ENCODE results near the gene CPOX.

CPOX gene

GRCh38 chr3:98565843-98566242 is 27.6 kb downstream of the CPOX start:
- Histone ChIP-seq H3K4me3 (ENCODE audit: low read depth, low read length) (no peak overlapping the region), H3K9me3 (ENCODE audit: control insufficient read depth, insufficient read depth, low read depth, low read length) (no peaks in the 10 kb centered on the region), H3K27ac (ENCODE audit: extremely low read depth, low read depth, low read length) (no peak overlapping the region), H3K4me1 (ENCODE audit: control insufficient read depth, insufficient read depth, low read length) (no peaks in the 10 kb centered on the region), H3K36me3 (ENCODE audit: control insufficient read depth in 2 of 2, insufficient read depth in 1 of 2, low read length in 2 of 2) (no peaks in the 10 kb centered on the region)
- TF ChIP-seq ZSCAN23 (tag by site-specific recombination; IDR thresholded peaks at IDR 0.05) (no peak), ZBTB7A (tag by site-specific recombination; IDR thresholded peaks at IDR 0.05; ENCODE audit: low read depth) (no peak), ZNF350 (tag by site-specific recombination; IDR thresholded peaks at IDR 0.05) (no peak), ZNF416 (tag by site-specific recombination; IDR thresholded peaks at IDR 0.05) (no peak), SCRT1 (tag by site-specific recombination; IDR thresholded peaks at IDR 0.05; ENCODE audit: borderline replicate concordance) (no peak), ZNF792 (tag by site-specific recombination; IDR thresholded peaks at IDR 0.05) (no peak), ZNF132 (tag by site-specific recombination; IDR thresholded peaks at IDR 0.05; ENCODE audit: borderline replicate concordance) (no peak), ZNF138 (tag by site-specific recombination; IDR thresholded peaks at IDR 0.05; ENCODE audit: borderline replicate concordance) (no peak), ZBTB11 (tag by site-specific recombination; conservative IDR thresholded peaks at IDR 0.05; ENCODE audit: low read depth) (no peak), ZNF48 (tag by site-specific recombination; IDR thresholded peaks at IDR 0.05) (no peak), ZNF629 (tag by site-specific recombination; IDR thresholded peaks at IDR 0.05) (no peak), ZNF18 (tag by site-specific recombination; IDR thresholded peaks at IDR 0.05) (no peak), ZNF214 (tag by site-specific recombination; IDR thresholded peaks at IDR 0.05; ENCODE audit: borderline replicate concordance) (no peak)
- TF ChIP-seq, protein P1, sequence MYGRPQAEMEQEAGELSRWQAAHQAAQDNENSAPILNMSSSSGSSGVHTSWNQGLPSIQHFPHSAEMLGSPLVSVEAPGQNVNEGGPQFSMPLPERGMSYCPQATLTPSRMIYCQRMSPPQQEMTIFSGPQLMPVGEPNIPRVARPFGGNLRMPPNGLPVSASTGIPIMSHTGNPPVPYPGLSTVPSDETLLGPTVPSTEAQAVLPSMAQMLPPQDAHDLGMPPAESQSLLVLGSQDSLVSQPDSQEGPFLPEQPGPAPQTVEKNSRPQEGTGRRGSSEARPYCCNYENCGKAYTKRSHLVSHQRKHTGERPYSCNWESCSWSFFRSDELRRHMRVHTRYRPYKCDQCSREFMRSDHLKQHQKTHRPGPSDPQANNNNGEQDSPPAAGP (tag by site-specific recombination; IDR thresholded peaks at IDR 0.05): no peak
- CTCF ChIA-PET: no interaction called here
- POLR2A ChIA-PET: interaction anchor here (0.6 kb wide), 1 partner anchor 13 kb away, joined by 3 read pairs; no protein-coding TSS in a partner anchor

GRCh38 chr3:98565237-98565643 is 28.2 kb downstream of the CPOX start:
- Histone ChIP-seq H3K9me3 (ENCODE audit: control insufficient read depth, insufficient read depth, low read depth, low read length) (no peaks in the 10 kb centered on the region), H3K4me1 (ENCODE audit: control insufficient read depth, insufficient read depth, low read length) (no peaks in the 10 kb centered on the region), H3K36me3 (ENCODE audit: control insufficient read depth in 2 of 2, insufficient read depth in 1 of 2, low read length in 2 of 2) (no peaks in the 10 kb centered on the region), H3K27ac (ENCODE audit: extremely low read depth, low read depth, low read length) (no peak overlapping the region), H3K4me3 (ENCODE audit: low read depth, low read length) (no peak overlapping the region)
- POLR2A ChIA-PET: no interaction called here
- CTCF ChIA-PET: interaction anchor here (1.2 kb wide), 1 partner anchor 9 kb away, joined by 3 read pairs; no protein-coding TSS in a partner anchor
- TF ChIP-seq, protein P2, sequence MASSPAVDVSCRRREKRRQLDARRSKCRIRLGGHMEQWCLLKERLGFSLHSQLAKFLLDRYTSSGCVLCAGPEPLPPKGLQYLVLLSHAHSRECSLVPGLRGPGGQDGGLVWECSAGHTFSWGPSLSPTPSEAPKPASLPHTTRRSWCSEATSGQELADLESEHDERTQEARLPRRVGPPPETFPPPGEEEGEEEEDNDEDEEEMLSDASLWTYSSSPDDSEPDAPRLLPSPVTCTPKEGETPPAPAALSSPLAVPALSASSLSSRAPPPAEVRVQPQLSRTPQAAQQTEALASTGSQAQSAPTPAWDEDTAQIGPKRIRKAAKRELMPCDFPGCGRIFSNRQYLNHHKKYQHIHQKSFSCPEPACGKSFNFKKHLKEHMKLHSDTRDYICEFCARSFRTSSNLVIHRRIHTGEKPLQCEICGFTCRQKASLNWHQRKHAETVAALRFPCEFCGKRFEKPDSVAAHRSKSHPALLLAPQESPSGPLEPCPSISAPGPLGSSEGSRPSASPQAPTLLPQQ (tag by site-specific recombination; IDR thresholded peaks at IDR 0.05): no peak
- TF ChIP-seq ZNF404 (tag by site-specific recombination; IDR thresholded peaks at IDR 0.05): no peak
- TF ChIP-seq ZNF473 (tag by site-specific recombination; IDR thresholded peaks at IDR 0.05): no peak
- TF ChIP-seq ZNF416 (tag by site-specific recombination; IDR thresholded peaks at IDR 0.05): no peak
- TF ChIP-seq, protein P3, sequence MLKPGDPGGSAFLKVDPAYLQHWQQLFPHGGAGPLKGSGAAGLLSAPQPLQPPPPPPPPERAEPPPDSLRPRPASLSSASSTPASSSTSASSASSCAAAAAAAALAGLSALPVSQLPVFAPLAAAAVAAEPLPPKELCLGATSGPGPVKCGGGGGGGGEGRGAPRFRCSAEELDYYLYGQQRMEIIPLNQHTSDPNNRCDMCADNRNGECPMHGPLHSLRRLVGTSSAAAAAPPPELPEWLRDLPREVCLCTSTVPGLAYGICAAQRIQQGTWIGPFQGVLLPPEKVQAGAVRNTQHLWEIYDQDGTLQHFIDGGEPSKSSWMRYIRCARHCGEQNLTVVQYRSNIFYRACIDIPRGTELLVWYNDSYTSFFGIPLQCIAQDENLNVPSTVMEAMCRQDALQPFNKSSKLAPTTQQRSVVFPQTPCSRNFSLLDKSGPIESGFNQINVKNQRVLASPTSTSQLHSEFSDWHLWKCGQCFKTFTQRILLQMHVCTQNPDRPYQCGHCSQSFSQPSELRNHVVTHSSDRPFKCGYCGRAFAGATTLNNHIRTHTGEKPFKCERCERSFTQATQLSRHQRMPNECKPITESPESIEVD (tag by site-specific recombination; IDR thresholded peaks at IDR 0.05): peak; percentile 92
- TF ChIP-seq ZNF175 (tag by site-specific recombination; IDR thresholded peaks at IDR 0.05): no peak
- peak; percentile 55; the same call in 1 of the 2 replicates for TF ChIP-seq HIC1 (tag by site-specific recombination; IDR thresholded peaks at IDR 0.05)
- TF ChIP-seq ZNF792 (tag by site-specific recombination; IDR thresholded peaks at IDR 0.05): no peak
- TF ChIP-seq IKZF3 (tag by site-specific recombination; IDR thresholded peaks at IDR 0.05): peak; percentile 47; the same call in 1 of the 2 replicates
- TF ChIP-seq ZNF785 (tag by site-specific recombination; IDR thresholded peaks at IDR 0.05): no peak
- TF ChIP-seq ZNF585B (tag by site-specific recombination; IDR thresholded peaks at IDR 0.05): no peak

Data from HEK293 (cell line).